HepG2 (cell line): Measurements from ENCODE around the gene DHRS13.

Experiments
- CREB3 ChIP-seq: sonication (generic); formaldehyde crosslinking; IDR thresholded peaks from 2 replicates; pipeline ENCODE4 v1.5.0; 2020; ENCODE audit warnings: missing genetic modification reagents
- GATAD2A ChIP-seq: IDR thresholded peaks from 2 replicates; pipeline ENCODE4 v1.6.1; 2016
- ZFX ChIP-seq: sonication (generic); formaldehyde crosslinking; IDR thresholded peaks from 2 replicates; pipeline ENCODE4 v1.4.0; 2020; ENCODE audit warnings: mild to moderate bottlenecking, low read depth, missing genetic modification reagents, moderate library complexity

- TF ChIP-seq ZFX (CRISPR knock-in tag), result peak; percentile 33; the same call in 1 of the 2 replicates
- no peak; the same call in 1 of the 2 replicates for TF ChIP-seq GATAD2A (CRISPR knock-in tag)
- TF ChIP-seq CREB3 (CRISPR knock-in tag), result no peak
Measured at GRCh38 chr17:28900986-28901726, 1.7 kb downstream of the DHRS13 start.
